ENCODE data around the gene NFIB.

DNA sequence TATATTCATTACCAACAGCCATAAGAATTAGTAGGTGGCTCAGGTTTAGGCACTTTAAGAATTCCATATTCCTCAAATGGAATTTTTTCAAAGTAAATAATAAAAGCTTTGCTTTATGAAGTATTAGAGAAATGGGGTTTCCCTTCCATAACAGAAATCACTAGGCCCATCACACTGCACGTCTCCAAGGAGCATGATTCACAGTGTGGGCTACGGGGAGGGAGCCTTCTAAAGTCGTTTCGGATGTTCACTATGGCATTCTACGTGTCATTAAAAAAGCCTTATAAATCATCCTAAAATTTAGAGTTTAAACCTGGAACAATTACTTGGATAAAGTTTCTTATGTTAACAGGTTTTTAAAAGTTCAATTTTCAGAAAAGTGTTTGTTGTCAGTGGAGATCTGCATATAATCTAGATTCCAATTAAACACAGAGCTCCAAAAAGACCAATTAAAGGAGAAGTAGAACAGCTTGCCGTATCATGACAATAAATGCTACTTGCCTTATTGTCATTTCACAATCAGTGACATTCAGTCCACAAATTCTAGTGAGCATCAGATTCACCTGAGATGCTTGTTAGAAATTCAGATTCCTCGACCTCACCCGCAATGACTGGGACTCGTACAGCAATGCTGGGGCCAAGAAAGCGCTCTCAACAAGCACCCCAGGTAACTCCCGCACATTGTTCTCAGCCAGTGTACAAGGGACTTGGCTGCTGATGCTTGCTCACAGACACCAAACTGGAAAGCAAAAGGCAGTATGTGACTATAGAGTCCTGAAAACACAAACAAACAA is 115.7 kb downstream of the NFIB start:
- no peak for TF ChIP-seq EZH2 (IDR thresholded peaks at IDR 0.05; ENCODE audit: low read length, missing control alignments)
- TF ChIP-seq, protein P1, sequence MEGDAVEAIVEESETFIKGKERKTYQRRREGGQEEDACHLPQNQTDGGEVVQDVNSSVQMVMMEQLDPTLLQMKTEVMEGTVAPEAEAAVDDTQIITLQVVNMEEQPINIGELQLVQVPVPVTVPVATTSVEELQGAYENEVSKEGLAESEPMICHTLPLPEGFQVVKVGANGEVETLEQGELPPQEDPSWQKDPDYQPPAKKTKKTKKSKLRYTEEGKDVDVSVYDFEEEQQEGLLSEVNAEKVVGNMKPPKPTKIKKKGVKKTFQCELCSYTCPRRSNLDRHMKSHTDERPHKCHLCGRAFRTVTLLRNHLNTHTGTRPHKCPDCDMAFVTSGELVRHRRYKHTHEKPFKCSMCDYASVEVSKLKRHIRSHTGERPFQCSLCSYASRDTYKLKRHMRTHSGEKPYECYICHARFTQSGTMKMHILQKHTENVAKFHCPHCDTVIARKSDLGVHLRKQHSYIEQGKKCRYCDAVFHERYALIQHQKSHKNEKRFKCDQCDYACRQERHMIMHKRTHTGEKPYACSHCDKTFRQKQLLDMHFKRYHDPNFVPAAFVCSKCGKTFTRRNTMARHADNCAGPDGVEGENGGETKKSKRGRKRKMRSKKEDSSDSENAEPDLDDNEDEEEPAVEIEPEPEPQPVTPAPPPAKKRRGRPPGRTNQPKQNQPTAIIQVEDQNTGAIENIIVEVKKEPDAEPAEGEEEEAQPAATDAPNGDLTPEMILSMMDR (conservative IDR thresholded peaks at IDR 0.05 in 1 of 2, IDR thresholded peaks at IDR 0.05 in 1 of 2; ENCODE audit: low read depth in 1 of 2, low read length in 2 of 2): no peak
